ENCODE results near the gene LGALS9C.
"Not testable (repeated sequence)": the region's sequence is repeated elsewhere in the genome, so short reads cannot be mapped to it uniquely, and the experiment has no call there.

The LGALS9C gene

GRCh38 chr17:18476508-18477308, at the start of gene LGALS9C:
TSS of gene LGALS9C (plus strand) at chr17:18476789. CDS start at chr17:18476855, 66 bp downstream.
- not testable (repeated sequence) for DNase-seq (ENCODE audit: low read depth)

GRCh38 chr17:18432206-18432605, 44.4 kb upstream of the LGALS9C start:
- DNase-seq (ENCODE audit: low read depth), result not testable (repeated sequence)

GRCh38 chr17:18439465-18439870, 37.1 kb upstream of the LGALS9C start:
- DNase-seq (ENCODE audit: low read depth), result not testable (repeated sequence)

- not testable (repeated sequence) for DNase-seq (ENCODE audit: low read depth)
These were observed 34.5 kb upstream of the LGALS9C start for GRCh38 chr17:18442093-18442492.

GRCh38 chr17:18442532-18442931, 34.1 kb upstream of the LGALS9C start:
- DNase-seq (ENCODE audit: low read depth), result not testable (repeated sequence)

- DNase-seq (ENCODE audit: low read depth), result not testable (repeated sequence)
These were observed 28.9 kb upstream of the LGALS9C start for GRCh38 chr17:18447476-18448205.

GRCh38 chr17:18448311-18448710, 28.3 kb upstream of the LGALS9C start:
- DNase-seq (ENCODE audit: low read depth), result not testable (repeated sequence)

GRCh38 chr17:18449833-18450232, 26.8 kb upstream of the LGALS9C start:
- DNase-seq (ENCODE audit: low read depth), result not testable (repeated sequence)

- DNase-seq (ENCODE audit: low read depth), result not testable (repeated sequence)
These were observed 25.6 kb upstream of the LGALS9C start for GRCh38 chr17:18450998-18451397.

GRCh38 chr17:18451969-18452368, 24.6 kb upstream of the LGALS9C start:
- DNase-seq (ENCODE audit: low read depth), result not testable (repeated sequence)

GRCh38 chr17:18459035-18459434, 17.6 kb upstream of the LGALS9C start:
- DNase-seq (ENCODE audit: low read depth), result peak; percentile 48

- not testable (repeated sequence) for DNase-seq (ENCODE audit: low read depth)
These were observed 12.6 kb upstream of the LGALS9C start for GRCh38 chr17:18463831-18464502.

- not testable (repeated sequence) for DNase-seq (ENCODE audit: low read depth)
These were observed 10.2 kb upstream of the LGALS9C start for GRCh38 chr17:18466250-18466983.

- not testable (repeated sequence) for DNase-seq (ENCODE audit: low read depth)
These were observed 9.6 kb upstream of the LGALS9C start for GRCh38 chr17:18467001-18467400.

- not testable (repeated sequence) for DNase-seq (ENCODE audit: low read depth)
These were observed 8.0 kb upstream of the LGALS9C start for GRCh38 chr17:18468472-18469171.

GRCh38 chr17:18469837-18470236, 6.8 kb upstream of the LGALS9C start:
- DNase-seq (ENCODE audit: low read depth), result not testable (repeated sequence)

GRCh38 chr17:18470345-18470930, 6.2 kb upstream of the LGALS9C start:
- DNase-seq (ENCODE audit: low read depth), result not testable (repeated sequence)

- DNase-seq (ENCODE audit: low read depth), result not testable (repeated sequence)
These were observed 2.6 kb upstream of the LGALS9C start for GRCh38 chr17:18473967-18474366.

- DNase-seq (ENCODE audit: low read depth), result not testable (repeated sequence)
These were observed 1.8 kb upstream of the LGALS9C start for GRCh38 chr17:18474754-18475153.

- DNase-seq (ENCODE audit: low read depth), result not testable (repeated sequence)
These were observed 778 bp downstream of the LGALS9C start for GRCh38 chr17:18477367-18477766.

- DNase-seq (ENCODE audit: low read depth), result not testable (repeated sequence)
These were observed 1.8 kb downstream of the LGALS9C start for GRCh38 chr17:18478362-18478761.
